ENCODE data around the gene CFAP299. TPM values are rescaled to one million over a fixed set of nuclear protein-coding genes. Genes with fewer than 3 reads are reported as not detected.

The CFAP299 gene
- total RNA-seq, 1 donor from 2014 or later: not detected

- TF ChIP-seq CTCF (IDR thresholded peaks at IDR 0.05): no peak
- no peak overlapping the region for H3K4me3 ChIP-seq
- intact Hi-C loops (cut with DNase I): no loop called here
- no peak for DNase-seq (ENCODE audit: low spot score in 2 of 2)
- H3K27me3 ChIP-seq: no peaks in the 10 kb centered on the region
- no peaks in the 10 kb centered on the region for H3K9me3 ChIP-seq
- no peaks in the 10 kb centered on the region for H3K4me1 ChIP-seq
- no peaks in the 10 kb centered on the region for H3K36me3 ChIP-seq
- no peak overlapping the region for H3K27ac ChIP-seq
Measured at GRCh38 chr4:80586716-80587115, 251.2 kb downstream of the CFAP299 start.

DNA sequence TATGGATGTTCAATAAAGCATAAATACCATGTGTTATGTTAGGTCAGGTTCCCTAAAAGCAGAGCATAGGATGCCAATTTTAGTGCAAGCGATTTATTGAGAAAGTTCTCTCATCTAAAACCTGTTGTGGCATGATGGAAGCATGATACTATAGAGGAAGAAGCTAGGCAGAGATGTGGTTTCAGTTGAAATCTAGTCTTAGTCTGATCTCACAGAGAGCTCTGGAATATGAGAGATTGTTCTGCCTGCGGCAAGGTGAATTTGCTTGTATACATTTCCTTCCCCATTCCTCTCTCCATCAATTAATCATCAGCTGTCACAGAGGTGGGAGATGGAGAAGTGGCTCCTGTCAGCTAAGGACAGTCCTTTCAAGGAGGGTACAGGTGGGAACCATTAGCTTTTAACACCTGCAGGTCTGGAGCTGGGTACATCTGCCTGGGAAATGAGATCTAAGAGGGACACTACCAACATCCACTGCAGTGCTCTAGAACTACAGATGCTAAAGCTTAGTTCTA, 252.4 kb downstream of the CFAP299 start:
- Histone ChIP-seq H3K36me3 (no peaks in the 10 kb centered on the region), H3K27ac (no peak overlapping the region), H3K27me3 (no peaks in the 10 kb centered on the region), H3K4me3 (no peak overlapping the region), H3K4me1 (no peaks in the 10 kb centered on the region), H3K9me3 (no peaks in the 10 kb centered on the region)
- no peak for DNase-seq (ENCODE audit: low spot score in 2 of 2)
- intact Hi-C loops (cut with DNase I): no loop called here
- TF ChIP-seq CTCF (IDR thresholded peaks at IDR 0.05): no peak

GRCh38 chr4:80592950-80593349, 257.4 kb downstream of the CFAP299 start:
- H3K9me3 ChIP-seq: no peaks in the 10 kb centered on the region
- H3K27me3 ChIP-seq: no peaks in the 10 kb centered on the region
- no peak overlapping the region for H3K27ac ChIP-seq
- no peaks in the 10 kb centered on the region for H3K36me3 ChIP-seq
- no peaks in the 10 kb centered on the region for H3K4me1 ChIP-seq
- intact Hi-C loops (cut with DNase I): no loop called here
- H3K4me3 ChIP-seq: no peak overlapping the region
- TF ChIP-seq CTCF (IDR thresholded peaks at IDR 0.05): no peak
- no peak for DNase-seq (ENCODE audit: low spot score in 2 of 2)

DNA sequence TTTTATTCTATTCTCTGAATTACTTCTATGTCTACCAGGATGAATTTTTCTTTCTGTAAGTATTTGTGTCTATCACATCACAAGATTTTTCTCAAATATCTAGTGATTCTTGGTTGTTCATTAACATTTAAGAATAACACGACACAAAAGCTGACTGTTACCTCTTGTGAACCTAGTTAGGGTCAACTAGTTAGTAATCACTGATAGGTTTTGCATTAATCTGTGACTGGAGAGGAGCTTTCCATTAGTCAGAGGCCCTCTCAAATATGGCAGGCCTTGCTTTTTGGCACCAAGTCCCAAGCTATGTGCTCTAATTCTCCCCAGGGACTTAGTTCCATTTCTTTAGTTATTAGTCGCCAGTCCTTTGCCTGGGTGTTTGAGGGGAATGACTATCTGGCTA, 259.2 kb downstream of the CFAP299 start:
- DNase-seq (ENCODE audit: low spot score in 2 of 2): no peak
- intact Hi-C loops (cut with DNase I): no loop called here
- TF ChIP-seq CTCF (IDR thresholded peaks at IDR 0.05): no peak

DNA sequence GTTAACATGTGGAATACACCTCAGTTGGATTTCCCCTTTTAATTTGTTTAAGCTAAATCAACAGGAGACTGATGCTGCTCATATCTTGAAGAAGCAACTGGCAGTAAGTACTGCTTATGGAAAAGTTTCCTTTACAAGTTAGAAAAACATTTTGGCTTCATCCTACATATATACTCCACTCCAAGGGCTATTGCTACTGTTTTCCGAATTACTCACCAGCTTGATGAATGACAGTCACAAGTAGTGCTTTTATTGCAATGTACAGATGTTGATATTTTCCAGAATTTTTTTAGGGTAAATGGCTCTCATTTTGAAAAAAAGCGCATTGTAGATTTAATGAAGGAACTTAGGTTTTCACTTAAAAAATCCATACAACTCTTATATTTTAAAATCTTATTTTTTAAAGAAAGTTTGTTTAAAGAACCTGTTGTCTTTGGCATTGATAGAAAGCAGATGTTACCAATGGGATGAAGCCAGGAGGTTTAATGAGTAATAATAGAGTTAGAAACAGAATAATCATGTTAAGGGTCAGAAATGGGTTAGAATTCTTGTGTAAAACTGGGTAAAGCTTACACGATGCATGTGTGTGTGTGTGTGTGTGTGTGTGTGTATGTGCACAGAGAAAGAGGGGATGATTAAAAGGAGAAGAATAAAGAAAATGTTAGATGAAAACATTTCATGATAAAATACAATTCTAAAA, 272.9 kb downstream of the CFAP299 start:
- no peaks in the 10 kb centered on the region for H3K36me3 ChIP-seq
- intact Hi-C loops (cut with DNase I): no loop called here
- no peaks in the 10 kb centered on the region for H3K27me3 ChIP-seq
- H3K4me3 ChIP-seq: no peak overlapping the region
- no peaks in the 10 kb centered on the region for H3K9me3 ChIP-seq
- H3K27ac ChIP-seq: no peak overlapping the region
- no peaks in the 10 kb centered on the region for H3K4me1 ChIP-seq
- no peak for TF ChIP-seq CTCF (IDR thresholded peaks at IDR 0.05)
- DNase-seq (ENCODE audit: low spot score in 2 of 2): no peak

More for the DNA sequence above, 259.2 kb downstream of the CFAP299 start:
- no peaks in the 10 kb centered on the region for H3K27me3 ChIP-seq
- H3K4me3 ChIP-seq: no peak overlapping the region
- H3K4me1 ChIP-seq: no peaks in the 10 kb centered on the region
- no peaks in the 10 kb centered on the region for H3K9me3 ChIP-seq
- H3K27ac ChIP-seq: no peak overlapping the region
- H3K36me3 ChIP-seq: no peaks in the 10 kb centered on the region

Data from ascending aorta (tissue), 2 donors.